ENCODE results near the gene IL3.
A peak's percentile ranks its signal among the peaks of the same experiment; 100 is the strongest.

Gene IL3, protein sequence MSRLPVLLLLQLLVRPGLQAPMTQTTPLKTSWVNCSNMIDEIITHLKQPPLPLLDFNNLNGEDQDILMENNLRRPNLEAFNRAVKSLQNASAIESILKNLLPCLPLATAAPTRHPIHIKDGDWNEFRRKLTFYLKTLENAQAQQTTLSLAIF

DNA sequence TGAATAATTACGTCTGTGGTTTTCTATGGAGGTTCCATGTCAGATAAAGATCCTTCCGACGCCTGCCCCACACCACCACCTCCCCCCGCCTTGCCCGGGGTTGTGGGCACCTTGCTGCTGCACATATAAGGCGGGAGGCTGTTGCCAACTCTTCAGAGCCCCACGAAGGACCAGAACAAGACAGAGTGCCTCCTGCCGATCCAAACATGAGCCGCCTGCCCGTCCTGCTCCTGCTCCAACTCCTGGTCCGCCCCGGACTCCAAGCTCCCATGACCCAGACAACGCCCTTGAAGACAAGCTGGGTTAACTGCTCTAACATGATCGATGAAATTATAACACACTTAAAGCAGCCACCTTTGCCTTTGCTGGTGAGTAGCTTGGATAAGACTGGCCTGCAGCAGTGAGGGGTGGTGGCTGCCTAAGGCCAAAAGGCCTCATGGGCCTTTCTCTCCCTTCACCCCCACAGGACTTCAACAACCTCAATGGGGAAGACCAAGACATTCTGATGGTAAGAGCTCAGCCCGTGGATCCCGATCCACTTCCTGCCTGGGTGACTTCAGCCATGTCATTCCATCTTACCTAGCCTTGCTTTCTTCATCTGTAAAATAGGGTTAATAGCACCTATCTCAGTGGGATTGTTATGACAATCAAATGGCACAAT is at the start of gene IL3:
IL3 (plus strand) TSS at position 155 of the 661 bp plus-strand sequence; CDS start at position 207, 52 bp downstream.
- DNase-seq = no peak

DNA sequence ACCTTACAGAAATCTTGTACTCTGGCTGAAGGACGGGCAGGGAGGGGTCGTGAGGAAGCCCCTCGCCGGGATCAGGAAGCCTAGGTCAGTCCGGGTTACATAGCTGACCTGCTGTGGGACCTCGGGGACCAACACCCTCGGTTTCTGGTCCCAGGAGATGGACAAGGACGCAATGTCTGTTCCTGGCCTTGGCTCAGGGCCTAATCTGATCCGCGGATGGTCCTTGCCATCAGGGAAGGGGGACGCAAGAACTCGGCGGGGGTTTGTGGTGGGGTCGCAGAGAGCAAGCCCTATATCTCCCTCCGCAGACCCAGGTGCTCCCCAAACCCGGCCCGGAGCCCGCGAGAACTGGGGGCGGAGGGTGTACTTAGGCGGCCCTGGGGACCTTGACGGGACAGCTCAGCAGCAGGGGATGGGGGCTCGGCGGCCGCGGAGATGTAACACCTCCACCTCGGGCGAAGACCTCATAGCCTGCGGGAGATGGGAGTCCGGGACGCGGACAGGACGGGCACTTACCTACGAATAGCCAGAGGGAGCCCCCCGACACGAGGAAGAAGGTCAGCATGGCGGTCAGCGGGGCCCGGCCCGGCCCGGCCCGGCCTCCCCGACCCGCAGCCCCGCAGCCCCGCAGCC is 49.4 kb upstream of the IL3 start:
- DNase-seq = no peak

DNA sequence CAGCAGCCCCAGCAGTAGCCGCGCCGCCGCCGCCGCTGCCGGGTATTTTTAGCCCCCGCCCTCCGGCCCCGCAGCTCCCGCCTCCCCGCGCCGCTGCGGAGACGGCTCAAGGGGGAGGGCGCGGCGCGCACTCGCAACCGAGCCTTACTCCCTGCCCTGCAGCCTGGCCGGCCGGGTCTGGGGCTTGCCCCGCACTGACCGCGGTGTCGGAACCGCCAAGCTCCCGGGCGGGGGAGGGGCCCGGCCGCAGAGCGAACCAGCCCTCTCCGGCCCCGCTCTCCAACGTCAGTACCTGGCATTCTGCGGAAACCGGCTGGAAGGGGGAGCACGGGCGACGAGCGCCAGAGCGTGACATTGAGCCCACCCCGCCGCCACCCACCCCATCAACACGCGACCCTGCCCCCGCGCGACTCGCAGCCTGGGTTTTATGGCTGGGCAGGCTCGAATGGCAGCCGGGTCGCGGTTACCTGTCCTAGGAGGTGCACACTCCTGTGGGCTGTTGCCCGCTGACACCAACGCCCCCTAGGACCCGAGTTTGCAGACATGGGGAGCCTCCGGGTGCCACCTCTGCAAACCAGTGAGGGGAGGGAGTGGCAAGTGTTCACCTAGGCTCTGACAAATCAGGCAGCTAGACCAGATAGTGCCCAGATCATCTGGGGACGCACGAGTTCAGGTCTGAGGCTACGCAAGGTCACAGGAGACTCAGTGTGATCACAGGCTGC is 48.7 kb upstream of the IL3 start, which contains the start of gene ACSL6:
ACSL6 (minus strand) TSS at position 37 of the 722 bp plus-strand sequence. CDS start 105 bp downstream, outside the sequence.
- peak; percentile 35 for DNase-seq

DNA sequence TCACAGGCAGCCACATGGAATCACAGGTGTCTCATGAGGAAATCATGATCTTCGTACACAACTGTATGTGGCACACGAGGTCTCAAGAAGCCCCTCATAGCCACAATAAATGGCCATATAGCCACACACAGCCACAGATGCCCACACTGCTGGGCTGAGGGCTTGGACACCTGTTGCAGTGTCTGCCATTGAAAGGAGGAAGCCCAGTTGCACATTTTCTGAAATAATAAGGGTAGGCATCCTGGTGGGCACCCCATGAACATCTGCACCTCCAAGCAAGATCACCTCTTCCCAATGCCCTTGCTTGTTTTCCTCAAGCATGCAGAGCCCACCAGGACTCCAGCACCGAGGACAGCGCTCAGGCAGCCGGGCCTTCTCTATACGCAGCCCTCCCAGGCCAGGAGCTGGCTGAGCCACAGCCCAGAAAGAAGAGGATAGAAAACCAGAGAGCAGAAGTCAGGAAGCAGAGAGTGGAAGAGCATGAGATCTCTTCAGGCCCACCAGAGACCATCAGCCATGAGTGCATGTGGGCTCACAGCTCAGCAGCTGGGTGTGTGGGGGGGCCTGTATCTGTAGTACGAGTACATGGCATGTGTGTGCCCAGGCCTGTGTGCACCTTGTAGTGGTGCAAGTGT is 48.0 kb upstream of the IL3 start:
- DNase-seq = no peak

DNA sequence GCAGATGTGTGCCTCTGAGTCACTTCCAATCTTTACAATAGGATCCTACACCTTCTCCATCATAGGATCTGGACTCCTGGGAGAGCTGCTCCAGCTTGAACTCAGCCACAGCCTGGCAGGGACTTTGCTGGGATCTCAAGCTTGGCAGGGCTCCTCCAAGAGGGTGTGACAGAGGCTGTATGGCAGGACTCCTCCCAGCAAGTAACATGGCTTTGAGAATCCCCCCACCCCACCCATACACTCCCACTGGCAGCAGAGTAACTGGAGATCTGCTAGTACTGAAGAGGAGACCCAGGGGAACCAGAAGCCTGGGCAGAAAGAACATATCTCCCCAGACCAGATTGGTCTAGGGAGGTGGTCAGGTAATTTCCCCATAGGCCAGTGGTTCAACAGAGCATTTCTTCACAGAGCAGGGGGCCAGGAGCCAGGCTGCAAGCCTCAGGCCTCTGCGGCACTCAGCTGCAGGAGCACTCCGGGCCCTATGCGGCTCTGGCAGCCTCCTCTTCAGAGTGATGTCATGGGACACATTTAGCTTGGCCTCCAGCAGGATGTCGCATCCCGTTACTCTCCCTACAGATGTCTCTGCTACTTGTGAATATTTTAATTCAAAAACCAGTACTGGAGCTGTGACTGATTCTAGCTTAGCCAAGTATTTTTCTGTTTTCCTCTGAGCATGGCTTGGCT is 47.3 kb upstream of the IL3 start:
- DNase-seq = no peak

DNA sequence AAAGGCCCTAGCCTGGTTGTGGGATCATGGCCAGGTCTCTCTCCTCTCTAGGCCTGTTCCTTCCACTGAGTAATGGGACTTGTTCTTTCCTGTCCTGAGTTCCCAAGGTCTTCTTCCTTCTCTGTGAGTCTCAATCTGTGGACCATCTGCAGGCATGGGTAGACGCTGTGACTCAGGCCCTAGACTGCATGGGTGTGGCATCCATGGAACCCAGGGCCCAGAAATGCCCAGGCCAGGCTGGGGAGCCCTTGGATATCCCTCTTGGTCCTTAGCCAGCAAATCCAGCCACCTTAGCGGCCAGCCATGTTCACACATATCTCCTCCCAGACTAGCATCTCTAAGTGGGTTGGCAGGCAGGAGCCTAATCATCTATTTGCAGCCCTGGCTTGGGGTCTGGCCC is 46.7 kb upstream of the IL3 start:
- DNase-seq = no peak

DNA sequence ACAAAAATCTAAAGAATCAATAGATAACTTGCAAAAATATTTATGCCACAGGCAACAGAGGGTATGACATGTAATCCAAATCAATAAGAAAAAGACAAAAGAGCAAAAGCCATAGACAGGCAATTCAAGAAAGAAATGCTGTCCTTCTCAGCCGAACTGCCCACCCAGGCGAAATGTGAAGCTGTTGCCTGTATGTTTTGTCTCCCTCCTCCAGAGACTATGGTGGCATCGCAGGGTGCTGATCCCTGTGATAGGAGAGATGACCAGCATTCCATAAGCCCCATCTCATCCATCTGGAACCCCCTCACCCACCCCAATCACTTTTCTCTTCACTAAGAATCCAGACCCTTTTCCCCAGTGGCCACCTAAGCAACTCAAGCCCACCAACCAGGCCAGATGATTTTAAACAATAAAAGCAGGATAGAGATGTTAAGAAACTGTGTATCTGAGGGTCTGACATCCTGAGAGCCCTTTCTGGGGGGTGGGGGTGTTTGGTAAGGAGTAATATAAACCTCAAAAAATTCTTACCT is 43.7 kb upstream of the IL3 start:
- DNase-seq = no peak

DNA sequence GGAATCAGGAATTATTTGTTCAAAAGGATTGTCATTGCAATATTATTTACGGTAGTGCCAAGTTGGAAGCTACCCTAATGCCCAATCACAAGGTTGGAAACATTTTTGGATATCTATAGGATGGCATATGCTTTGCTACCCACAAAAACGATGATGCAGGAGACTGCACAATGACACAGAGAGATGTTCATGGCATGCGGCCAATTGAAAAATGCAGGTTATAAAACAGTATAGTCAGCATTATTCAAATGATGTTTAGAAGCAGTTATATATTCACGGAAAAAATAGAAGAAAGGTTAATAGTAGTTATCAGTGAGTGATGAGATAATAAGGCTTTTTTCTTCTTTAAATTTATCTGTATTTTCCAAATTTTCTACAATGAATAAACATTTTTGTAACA is 43.1 kb upstream of the IL3 start:
- DNase-seq = no peak

DNA sequence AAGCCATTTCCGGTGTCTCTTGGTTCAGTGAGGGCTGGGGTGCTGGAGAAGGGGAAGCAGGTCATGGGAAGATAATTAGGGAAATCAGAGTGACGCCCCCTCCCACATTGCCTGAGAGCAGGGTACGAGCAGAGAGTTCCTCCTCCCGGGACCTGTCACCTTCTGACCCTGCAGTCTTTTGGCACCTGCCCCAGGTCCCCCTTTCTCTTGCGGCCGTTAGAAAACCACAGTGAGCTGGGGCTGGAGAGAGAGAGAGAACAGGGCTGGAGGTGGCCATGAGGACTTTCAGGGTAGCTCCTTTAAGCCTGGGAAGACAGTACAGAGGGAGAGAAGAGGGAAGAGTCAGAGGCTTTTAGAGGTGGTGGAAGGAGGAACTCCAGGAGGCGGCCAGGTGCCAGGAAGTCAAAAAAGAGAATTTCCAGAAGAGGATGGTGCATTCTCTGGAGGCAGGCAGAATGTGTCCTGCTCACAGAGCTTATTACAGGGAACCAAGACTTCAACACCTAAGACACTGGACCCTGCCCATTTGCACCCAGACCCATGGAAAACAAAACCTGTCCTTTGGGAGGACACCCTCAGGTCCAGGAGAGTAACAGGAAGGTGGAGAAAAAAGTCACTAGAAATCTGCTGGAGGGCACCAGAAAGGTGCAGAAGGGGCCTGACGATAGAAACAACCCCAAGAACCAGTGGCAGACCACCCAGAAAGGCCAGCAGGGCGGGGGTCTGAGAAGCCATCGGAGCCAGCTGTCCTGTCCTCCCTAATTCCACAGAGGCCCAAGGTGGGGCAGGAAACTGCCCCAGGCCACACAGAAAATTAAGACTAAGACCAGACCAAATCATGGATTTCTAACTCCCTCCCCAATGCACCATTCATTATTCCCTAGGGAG is 42.5 kb upstream of the IL3 start:
- no peak for DNase-seq

DNA sequence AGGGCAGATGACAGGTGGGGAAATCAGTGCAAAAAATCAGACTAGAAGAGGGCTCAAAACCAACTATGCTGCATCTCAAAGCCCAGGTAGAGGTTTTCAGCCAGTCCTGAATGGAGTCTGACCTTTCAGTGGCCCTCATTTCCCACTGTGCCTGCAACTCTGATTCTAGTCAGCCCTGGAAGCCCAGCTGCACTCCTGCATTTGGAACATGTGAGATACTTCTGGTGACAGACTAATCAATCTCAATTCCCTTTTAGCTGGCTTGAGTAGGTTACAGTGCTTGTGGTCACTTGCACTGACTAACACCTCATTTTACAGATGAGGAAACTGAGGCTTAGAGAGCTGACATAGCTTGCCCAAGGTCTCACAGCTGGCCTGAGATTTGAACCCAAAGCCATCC is 41.1 kb upstream of the IL3 start:
- DNase-seq = no peak

DNA sequence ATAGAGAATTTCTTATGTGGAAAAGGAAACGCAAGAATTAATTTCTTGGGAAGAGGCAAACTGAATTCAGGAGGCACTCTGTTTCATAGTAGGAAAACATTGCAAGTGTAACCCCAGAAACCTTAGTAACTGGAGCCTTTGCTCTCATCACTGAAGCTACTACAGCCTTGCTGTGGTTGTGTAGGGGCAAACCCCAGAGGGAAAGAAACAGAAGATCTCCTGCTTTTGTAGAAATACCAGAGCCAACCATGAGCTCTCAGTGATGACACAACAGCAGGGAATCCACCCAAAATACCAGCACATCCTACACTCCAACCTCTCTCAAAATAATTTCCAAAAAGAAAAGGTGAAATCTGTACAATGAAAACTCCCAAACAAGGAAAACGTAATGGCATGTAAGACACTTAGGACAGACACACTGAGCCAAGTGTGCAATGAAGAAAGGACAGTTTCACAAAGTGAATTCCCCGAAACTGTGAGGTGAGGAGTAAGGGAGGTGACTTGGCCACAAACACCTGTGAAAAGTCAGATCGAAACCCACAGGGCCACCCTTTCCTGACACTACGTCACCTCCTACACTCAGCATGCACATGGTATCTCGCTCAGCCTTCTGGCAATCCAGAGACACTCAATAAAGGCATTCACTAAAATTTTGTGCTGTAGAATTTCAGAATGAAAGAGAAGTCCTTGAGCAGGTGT is 40.4 kb upstream of the IL3 start:
- no peak for DNase-seq

DNA sequence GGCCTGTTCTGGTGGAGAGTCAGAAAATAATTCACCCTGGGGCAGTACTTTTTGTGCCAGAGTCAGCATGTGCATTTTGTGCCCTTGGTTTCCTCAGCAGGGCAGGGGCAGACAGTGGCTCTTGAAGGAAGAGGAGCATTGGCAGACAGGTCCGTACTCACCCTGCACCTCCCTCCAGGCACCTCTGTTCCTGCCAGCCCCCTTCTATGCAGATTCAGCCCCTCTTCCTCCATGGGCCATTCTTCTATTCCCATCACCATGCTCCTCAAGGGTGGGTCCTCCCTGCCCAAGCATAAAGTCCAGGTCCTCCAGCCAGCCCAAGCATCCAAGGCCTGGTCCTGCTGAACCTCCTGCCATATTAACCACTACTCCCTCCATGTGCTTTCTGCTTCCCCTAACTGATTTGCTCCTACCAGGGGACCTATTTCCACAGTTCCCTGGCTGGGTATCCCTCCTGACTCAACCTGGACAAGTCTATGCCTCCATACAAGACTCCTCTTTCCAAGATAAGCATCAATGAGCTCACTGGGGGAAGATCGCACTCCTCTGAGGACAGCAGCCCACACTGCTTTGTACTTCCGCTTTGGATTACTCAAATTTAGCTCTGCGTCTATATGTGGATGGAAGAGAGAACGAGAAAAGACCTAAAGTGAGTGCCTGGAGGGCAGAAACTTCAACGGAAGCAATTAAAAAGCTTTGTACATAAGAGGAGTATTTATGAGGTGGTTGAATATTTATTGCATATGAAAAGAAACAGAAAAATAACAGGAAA is 39.7 kb upstream of the IL3 start:
- no peak for DNase-seq

DNA sequence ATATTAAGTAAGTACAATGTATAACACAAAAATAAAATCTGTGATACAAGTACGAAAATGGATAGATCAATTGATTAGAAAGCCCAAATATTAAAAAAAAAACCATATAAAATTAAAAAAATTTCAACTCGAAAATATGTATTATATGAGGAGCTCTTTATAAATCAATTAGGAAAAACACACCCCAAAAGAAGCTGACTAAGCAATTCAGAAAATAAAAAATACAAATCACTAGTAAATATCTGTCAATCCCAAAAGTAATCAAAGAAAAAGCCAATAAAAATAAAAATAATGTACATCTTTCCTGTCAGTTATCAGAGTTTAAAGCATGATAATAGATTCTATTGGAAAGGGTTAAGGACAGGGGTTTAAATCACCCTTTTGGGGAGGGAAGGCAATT is 38.8 kb upstream of the IL3 start:
- DNase-seq = no peak

DNA sequence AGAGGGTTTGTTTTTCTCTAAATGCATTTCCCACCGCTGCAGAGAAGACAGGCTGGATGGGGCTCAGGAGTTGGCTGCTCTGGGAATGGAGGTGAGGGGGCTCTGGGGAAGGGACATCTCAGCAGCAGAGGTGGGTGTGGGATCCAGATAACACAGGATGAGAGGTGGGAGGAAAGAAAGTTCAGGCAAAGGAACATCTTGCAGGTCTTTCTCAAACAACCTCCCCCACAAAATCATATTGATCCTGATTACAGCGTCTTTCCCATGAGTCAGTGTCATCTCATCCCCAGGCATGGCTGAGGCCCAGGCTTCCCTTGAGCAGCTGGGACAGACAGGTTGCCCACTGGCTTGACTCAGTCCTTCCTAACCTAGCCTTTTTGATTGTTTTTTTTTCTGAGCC is 37.7 kb upstream of the IL3 start:
- no peak for DNase-seq

DNA sequence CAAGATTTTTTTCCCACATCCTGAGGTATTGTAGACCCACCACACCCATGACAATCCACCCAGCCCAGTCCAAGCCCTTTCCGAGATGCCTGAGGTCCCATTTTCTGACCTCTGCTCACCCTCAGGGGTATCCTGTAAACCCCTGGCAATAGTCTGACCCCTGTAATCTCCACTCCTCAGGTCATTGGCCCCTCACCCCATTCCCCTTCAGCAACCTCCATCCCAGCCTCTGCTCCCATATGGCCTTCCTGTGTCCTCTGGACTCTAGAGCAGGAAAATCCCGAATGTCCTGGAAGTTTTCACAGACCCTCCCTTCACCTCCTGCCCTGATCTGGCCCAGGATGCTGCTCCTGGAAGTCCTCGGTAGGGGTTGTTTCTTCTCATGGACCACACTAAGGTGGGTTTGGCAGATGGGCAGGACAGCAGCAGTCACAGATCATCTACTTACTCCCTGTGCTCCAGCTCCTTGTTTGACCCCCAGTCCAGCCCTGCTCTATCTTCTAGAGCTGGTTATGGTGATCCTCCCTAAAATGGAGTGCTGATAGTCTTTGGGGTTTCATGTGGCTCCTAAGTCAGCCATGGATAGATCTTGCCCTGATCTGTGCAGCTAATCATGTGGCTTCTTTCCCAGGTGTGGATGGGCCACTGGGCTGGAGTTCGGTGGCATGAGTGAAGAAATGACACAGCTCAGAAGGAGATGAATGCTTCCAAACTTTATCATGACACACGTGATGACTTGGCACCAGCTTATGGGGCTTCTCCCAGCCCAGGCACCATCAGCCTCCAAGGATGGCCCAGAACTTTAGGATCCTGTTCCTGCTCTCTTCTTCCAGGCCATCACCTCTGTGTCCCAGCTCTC is 37.0 kb upstream of the IL3 start:
- no peak for DNase-seq

DNA sequence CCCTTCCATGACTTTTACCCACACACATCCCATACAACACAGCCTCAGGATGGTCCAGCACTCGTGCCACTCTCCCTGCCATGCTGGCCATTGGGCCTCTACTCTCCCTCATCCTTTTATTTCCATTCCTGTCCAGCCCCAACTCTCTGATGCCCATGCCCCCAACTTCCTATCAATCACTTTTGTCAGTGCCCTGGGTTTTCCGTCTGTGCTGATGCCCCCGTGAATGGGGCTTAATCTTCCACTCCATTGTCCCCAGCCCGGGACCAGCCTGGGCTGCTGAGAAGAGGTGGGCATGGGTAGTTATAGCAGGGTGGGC is 36.4 kb upstream of the IL3 start:
- DNase-seq = no peak

DNA sequence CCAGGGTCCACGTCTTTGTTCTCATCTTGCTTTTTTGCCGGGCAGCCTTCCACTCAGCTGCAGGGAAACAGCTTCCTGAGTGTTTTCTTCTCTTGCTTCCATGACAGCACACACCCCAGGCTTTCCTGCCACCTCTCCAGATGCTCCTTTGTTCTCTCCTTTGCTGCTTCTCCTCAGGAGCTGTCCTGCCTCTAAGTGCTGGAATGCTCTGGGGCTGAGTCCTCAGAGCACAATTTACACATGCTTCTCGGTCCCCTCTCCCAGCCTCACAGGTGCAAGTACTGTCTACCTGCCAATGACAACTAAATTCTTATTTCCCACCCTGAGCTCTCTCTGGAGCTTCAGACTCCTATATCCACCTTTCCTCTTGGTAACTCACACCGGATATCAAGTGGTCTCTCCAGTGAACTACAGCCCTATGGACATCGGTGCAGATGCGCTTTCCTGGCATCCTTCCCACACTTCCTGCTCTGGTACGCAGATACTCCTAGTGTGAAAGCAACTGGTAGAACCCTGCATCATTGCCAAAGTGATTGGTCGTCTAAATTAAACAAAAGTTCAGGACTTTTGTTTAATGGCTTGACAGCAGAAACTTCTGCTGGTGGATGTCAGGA is 35.6 kb upstream of the IL3 start:
- no peak for DNase-seq

DNA sequence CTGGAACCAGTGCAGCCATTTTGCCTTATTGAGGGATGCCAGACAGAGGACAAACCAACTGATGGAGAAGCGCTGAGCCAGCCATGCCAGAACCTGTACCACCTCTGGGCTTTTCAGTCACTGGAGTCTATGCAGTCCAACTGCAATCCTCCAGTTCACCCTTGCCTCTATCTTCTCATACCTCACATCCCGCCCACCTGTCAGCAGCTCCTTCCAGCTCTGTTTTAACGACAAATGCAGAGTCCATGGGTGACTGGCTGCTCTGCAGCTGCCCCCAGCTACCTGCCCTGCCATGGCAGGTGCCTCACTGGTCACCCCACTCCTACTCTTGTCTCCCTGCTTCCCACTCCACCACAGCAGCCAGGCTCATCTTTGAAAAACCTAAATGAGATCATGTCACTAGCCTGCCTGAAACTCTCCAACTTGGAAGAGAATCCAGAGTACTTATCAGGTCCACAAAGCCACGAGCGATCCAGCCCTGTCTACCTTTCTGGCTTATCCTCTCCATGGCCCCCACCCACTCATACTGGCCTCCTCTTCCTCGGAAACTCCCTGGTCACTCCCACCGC is 35.0 kb upstream of the IL3 start:
- no peak for DNase-seq
